Endothelial cell of umbilical vein (primary cell): Measurements from ENCODE around the gene TUBA4A.

Source experiments
- EZH2 ChIP-seq: IDR thresholded peaks from 2 replicates; pipeline ENCODE4 v1.6.1; 2012; ENCODE audit warnings: borderline replicate concordance, low read depth, mild to moderate bottlenecking, moderate library complexity, low read length, inconsistent platforms; ENCODE audit not compliant: severe bottlenecking
- GATA2 ChIP-seq: IDR thresholded peaks from 2 replicates; pipeline ENCODE4 v1.7.0; 2011; ENCODE audit warnings: low read depth, mild to moderate bottlenecking, moderate library complexity, mixed read lengths, low read length; ENCODE audit not compliant: insufficient read length, insufficient read depth
- MYC ChIP-seq: IDR thresholded peaks from one replicate; pipeline ENCODE4 v1.6.1; 2011; ENCODE audit warnings: mild to moderate bottlenecking, low read depth, low read length
- POLR2A ChIP-seq: IDR thresholded peaks from 2 replicates; pipeline ENCODE4 v1.6.1; 2012; ENCODE audit warnings: low read depth, mild to moderate bottlenecking, control low read depth, low read length
- POLR2AphosphoS5 ChIP-seq: IDR thresholded peaks from 2 replicates; pipeline ENCODE4 v1.6.1; 2012; ENCODE audit warnings: low read depth, mild to moderate bottlenecking, control low read depth, low read length, moderate library complexity; ENCODE audit not compliant: insufficient read depth
- TF ChIP-seq, protein P1 (sequence below), 2 donors: IDR thresholded peaks; 1 replicate in 1 of 2; 2 replicates in 1 of 2; pipeline ENCODE4 v1.5.1; 2011; ENCODE audit warnings: low read length in 2 of 2, mild to moderate bottlenecking in 2 of 2, moderate library complexity in 2 of 2, control low read depth in 1 of 2, inconsistent platforms in 1 of 2, low read depth in 1 of 2; ENCODE audit not compliant: insufficient read depth in 1 of 2; ENCODE audit errors: extremely low read depth in 1 of 2
- TF ChIP-seq, protein P2 (sequence below): IDR thresholded peaks from 2 replicates; pipeline ENCODE4 v1.6.1; 2011; ENCODE audit not compliant: insufficient read depth, insufficient read length

DNA sequence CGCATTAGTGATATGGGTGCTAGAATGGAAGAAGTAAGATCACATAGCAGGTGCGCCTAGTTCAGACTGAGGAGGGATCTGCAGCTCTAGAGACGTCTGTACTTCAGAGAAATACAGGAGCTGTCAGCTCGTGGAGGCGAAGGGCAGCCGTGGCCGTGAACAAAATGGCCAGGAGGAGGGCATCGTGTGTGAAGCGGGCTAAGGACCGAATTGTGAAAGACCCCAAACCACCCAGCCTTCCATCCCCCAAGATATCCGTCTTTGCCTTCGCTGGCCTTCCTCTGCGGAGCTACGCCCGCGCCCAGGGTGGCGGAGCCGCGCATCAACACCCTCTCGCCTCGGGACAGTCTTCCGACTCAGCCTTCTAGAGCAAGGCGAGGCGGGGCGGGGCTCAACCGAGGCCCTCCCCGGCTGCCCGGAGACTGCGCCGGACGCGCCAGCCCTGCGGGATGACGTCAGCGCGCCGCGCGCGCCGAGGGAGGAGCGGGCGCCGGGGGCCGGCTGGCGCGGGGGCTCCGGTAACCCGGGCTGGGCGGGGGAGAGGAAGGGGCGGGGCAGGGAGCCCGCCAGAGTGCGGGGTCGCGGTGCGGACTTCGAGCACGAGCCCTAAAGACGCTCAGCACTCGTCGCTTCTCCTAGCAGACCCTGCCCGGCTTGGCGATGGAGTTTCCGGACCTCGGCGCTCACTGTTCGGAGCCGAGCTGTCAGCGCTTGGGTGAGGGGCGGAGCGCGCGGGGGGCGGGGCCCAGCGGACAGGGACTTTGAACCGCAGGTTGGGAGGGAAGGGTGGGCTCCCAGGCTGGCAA lies 47.2 kb downstream of the TUBA4A start, which contains the start of gene ZFAND2B:
- TF ChIP-seq, protein P1, sequence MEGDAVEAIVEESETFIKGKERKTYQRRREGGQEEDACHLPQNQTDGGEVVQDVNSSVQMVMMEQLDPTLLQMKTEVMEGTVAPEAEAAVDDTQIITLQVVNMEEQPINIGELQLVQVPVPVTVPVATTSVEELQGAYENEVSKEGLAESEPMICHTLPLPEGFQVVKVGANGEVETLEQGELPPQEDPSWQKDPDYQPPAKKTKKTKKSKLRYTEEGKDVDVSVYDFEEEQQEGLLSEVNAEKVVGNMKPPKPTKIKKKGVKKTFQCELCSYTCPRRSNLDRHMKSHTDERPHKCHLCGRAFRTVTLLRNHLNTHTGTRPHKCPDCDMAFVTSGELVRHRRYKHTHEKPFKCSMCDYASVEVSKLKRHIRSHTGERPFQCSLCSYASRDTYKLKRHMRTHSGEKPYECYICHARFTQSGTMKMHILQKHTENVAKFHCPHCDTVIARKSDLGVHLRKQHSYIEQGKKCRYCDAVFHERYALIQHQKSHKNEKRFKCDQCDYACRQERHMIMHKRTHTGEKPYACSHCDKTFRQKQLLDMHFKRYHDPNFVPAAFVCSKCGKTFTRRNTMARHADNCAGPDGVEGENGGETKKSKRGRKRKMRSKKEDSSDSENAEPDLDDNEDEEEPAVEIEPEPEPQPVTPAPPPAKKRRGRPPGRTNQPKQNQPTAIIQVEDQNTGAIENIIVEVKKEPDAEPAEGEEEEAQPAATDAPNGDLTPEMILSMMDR (IDR thresholded peaks at IDR 0.05; ENCODE audit: extremely low read depth in 1 of 2, insufficient read depth in 1 of 2, low read depth in 1 of 2, low read length in 2 of 2) = no peak
- TF ChIP-seq POLR2AphosphoS5 = peak; percentile 98
- TF ChIP-seq POLR2A = peak; percentile 99
- TF ChIP-seq, protein P2, sequence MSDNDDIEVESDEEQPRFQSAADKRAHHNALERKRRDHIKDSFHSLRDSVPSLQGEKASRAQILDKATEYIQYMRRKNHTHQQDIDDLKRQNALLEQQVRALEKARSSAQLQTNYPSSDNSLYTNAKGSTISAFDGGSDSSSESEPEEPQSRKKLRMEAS = no peak
- no peak for TF ChIP-seq MYC
- TF ChIP-seq EZH2 = no peak
- no peak for TF ChIP-seq GATA2
